ENCODE measurements around the gene TAGLN.

TAGLN gene

DNA sequence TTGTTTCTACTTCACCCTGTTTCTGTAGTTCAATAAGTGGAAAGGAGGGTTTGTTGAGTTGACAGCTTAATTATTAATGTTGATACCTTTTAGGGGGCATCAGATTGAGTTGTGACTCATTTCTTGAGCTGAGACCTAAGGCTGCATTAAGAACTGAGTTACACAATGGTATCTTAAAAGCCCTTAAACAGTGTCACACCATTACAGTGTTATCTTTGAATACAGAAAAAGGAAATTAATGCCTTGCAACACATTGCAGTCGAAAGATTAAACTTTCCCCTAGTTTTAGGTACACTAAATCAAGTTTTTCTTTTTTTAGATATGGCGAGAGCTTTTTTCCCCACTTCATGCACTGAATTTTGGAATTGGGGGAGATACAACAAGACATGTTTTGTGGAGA, 38.3 kb upstream of the TAGLN start:
- H3K27ac ChIP-seq: no peak overlapping the region
- TF ChIP-seq CTCF (IDR thresholded peaks at IDR 0.05): no peak
- intact Hi-C loops (cut with DNase I; ENCODE audit: low total_unique reads): no loop called here
- H3K27me3 ChIP-seq: no peaks in the 10 kb centered on the region
- no peaks in the 10 kb centered on the region for H3K9me3 ChIP-seq
- H3K4me1 ChIP-seq: peaks cover 0 to 16% (median 6%) of the 10 kb centered on the region in 4 donors
- peaks cover 56 to 74% (median 57%) of the 10 kb centered on the region in 3 donors for H3K36me3 ChIP-seq
- no peak for DNase-seq
- no peak overlapping the region for H3K4me3 ChIP-seq

GRCh38 chr11:117166491-117166890, 32.7 kb upstream of the TAGLN start:
- no peak for TF ChIP-seq CTCF (IDR thresholded peaks at IDR 0.05)
- intact Hi-C loops (cut with DNase I; ENCODE audit: low total_unique reads): no loop called here
- H3K27me3 ChIP-seq: no peaks in the 10 kb centered on the region
- peaks cover 0 to 9% (median 0%) of the 10 kb centered on the region in 4 donors for H3K4me1 ChIP-seq
- no peak overlapping the region for H3K4me3 ChIP-seq
- no peak for DNase-seq
- no peaks in the 10 kb centered on the region for H3K9me3 ChIP-seq
- H3K27ac ChIP-seq: no peak overlapping the region
- peaks cover 76 to 91% (median 80%) of the 10 kb centered on the region in 3 donors for H3K36me3 ChIP-seq

- intact Hi-C loops (cut with DNase I; ENCODE audit: low total_unique reads): no loop called here
- H3K27me3 ChIP-seq: no peaks in the 10 kb centered on the region
- no peak overlapping the region for H3K27ac ChIP-seq
These were observed 29.4 kb upstream of the TAGLN start for GRCh38 chr11:117169736-117170135.

GRCh38 chr11:117170210-117170609, 29.0 kb upstream of the TAGLN start:
- intact Hi-C loops (cut with DNase I; ENCODE audit: low total_unique reads): no loop called here
- no peak for DNase-seq

More at GRCh38 chr11:117169736-117170135, 29.4 kb upstream of the TAGLN start:
- Histone ChIP-seq H3K9me3 (no peaks in the 10 kb centered on the region), H3K4me1 (peaks cover 0 to 9% (median 0%) of the 10 kb centered on the region in 4 donors), H3K36me3 (peaks cover 48 to 62% (median 49%) of the 10 kb centered on the region in 3 donors), H3K4me3 (no peak overlapping the region)
- no peak for TF ChIP-seq CTCF (IDR thresholded peaks at IDR 0.05)
- no peak for DNase-seq

GRCh38 chr11:117171007-117171403, 28.2 kb upstream of the TAGLN start:
- DNase-seq: no peak
- Histone ChIP-seq H3K4me1 (peaks cover 0 to 9% (median 0%) of the 10 kb centered on the region in 4 donors), H3K9me3 (no peaks in the 10 kb centered on the region), H3K27me3 (no peaks in the 10 kb centered on the region), H3K27ac (no peak overlapping the region), H3K36me3 (peaks cover 35 to 49% (median 37%) of the 10 kb centered on the region in 3 donors), H3K4me3 (no peak overlapping the region)
- no peak for TF ChIP-seq CTCF (IDR thresholded peaks at IDR 0.05)
- intact Hi-C loops (cut with DNase I; ENCODE audit: low total_unique reads): no loop called here

More at GRCh38 chr11:117170210-117170609, 29.0 kb upstream of the TAGLN start:
- Histone ChIP-seq H3K4me1 (peaks cover 0 to 9% (median 0%) of the 10 kb centered on the region in 4 donors), H3K9me3 (no peaks in the 10 kb centered on the region), H3K4me3 (no peak overlapping the region), H3K27ac (no peak overlapping the region), H3K36me3 (peaks cover 43 to 57% (median 45%) of the 10 kb centered on the region in 3 donors), H3K27me3 (no peaks in the 10 kb centered on the region)
- TF ChIP-seq CTCF (IDR thresholded peaks at IDR 0.05): no peak

All from tibial artery (tissue), 4 donors.